SK-N-SH (cell line): ENCODE results near the gene SHISAL2B. TPM values are rescaled to one million over a fixed set of nuclear protein-coding genes. Genes with fewer than 3 reads are reported as not detected.

ENCODE experiments used
- CTCF ChIA-PET: fragments of 300-600, 350-600 bp; formaldehyde crosslinking; extraction: SDS; loops from one replicate; lab custom pipeline; 2021; lab: Yijun Ruan, JAX
- POLR2A ChIA-PET: fragments of 350-600 bp; sonication (Branson Sonifier 250); formaldehyde crosslinking; extraction: SDS; loops from one replicate; lab custom pipeline; 2020; ENCODE audit warnings: antibody characterized with exemption, inconsistent platforms; lab: Yijun Ruan, JAX
- DNase-seq: peaks from one replicate; pipeline ENCODE4 v3.0.0; 2012
- H2AFZ ChIP-seq: fragments of 200-600 bp; sonication (generic); 2 replicates; pipeline ENCODE4 v1.8.1; 2016; ENCODE audit warnings: antibody characterized with exemption, mild to moderate bottlenecking, low read depth
- H3F3A ChIP-seq: fragments of 200-600 bp; sonication (generic); replicated peaks from 2 replicates; pipeline ENCODE3; 2016; ENCODE audit warnings: antibody characterized with exemption, mild to moderate bottlenecking; ENCODE audit not compliant: insufficient read depth
- H3K27ac ChIP-seq, 2 experiments: fragments of 200-500 bp in 1 of 2; fragments of 200-600 bp in 1 of 2; sonication (Bioruptor generic) in 1 of 2; sonication (generic), shearing (Covaris generic) in 1 of 2; 2 replicates each; pipeline versions ENCODE4 v1.5.1 to v1.6.1; 2014 to 2016; ENCODE audit warnings: low read depth in 2 of 2, inconsistent platforms in 1 of 2, low read length in 1 of 2, mild to moderate bottlenecking in 1 of 2, mixed read lengths in 1 of 2
- H3K27me3 ChIP-seq: fragments of 200-600 bp; sonication (generic), shearing (Covaris generic); 2 replicates; pipeline ENCODE4 v1.6.1; 2016; ENCODE audit warnings: mixed run types; ENCODE audit not compliant: insufficient read depth
- H3K36me3 ChIP-seq, 2 experiments: fragments of 200-500 bp in 1 of 2; fragments of 200-600 bp in 1 of 2; sonication (Bioruptor generic) in 1 of 2; sonication (generic) in 1 of 2; replicated peaks in 1 of 2; 2 replicates each; pipeline versions ENCODE3 to v1.5.1; 2014 to 2016; ENCODE audit warnings: low read length in 1 of 2, mild to moderate bottlenecking in 1 of 2; ENCODE audit not compliant: insufficient read depth in 2 of 2, control insufficient read depth in 1 of 2
- H3K4me1 ChIP-seq, 2 experiments: fragments of 200-500 bp in 1 of 2; fragments of 200-600 bp in 1 of 2; sonication (Bioruptor generic) in 1 of 2; sonication (generic), shearing (Covaris generic) in 1 of 2; 2 replicates each; pipeline versions ENCODE4 v1.5.1 to v1.6.1; 2014 to 2016; ENCODE audit warnings: low read depth in 1 of 2, low read length in 1 of 2, mixed run types in 1 of 2; ENCODE audit not compliant: insufficient read depth in 2 of 2, control insufficient read depth in 1 of 2
- H3K4me2 ChIP-seq: fragments of 200-600 bp; sonication (generic), shearing (Covaris generic); 2 replicates; pipeline ENCODE4 v1.6.1; 2017; ENCODE audit warnings: mixed run types
- H3K4me3 ChIP-seq, 2 experiments: fragments of 200-500 bp in 1 of 2; fragments of 200-600 bp in 1 of 2; sonication (Bioruptor generic) in 1 of 2; sonication (generic), shearing (Covaris generic) in 1 of 2; 2 replicates each; pipeline versions ENCODE4 v1.5.1 to v1.8.1; 2014 to 2016; ENCODE audit warnings: low read depth in 2 of 2, inconsistent platforms in 1 of 2, low read length in 1 of 2, mild to moderate bottlenecking in 1 of 2, mixed read lengths in 1 of 2, moderate library complexity in 1 of 2
- H3K79me2 ChIP-seq: fragments of 200-600 bp; sonication (generic); 2 replicates; pipeline ENCODE4 v1.8.1; 2017; ENCODE audit warnings: mild to moderate bottlenecking; ENCODE audit not compliant: insufficient read depth
- H3K9ac ChIP-seq: fragments of 200-600 bp; sonication (generic); 2 replicates; pipeline ENCODE4 v1.6.1; 2017; ENCODE audit warnings: mixed run types
- H3K9me2 ChIP-seq: fragments of 200-600 bp; sonication (generic); 2 replicates; pipeline ENCODE4 v1.6.1; 2017; ENCODE audit warnings: mixed run types
- H3K9me3 ChIP-seq: fragments of 200-600 bp; sonication (generic); 2 replicates; pipeline ENCODE4 v1.6.1; 2017; ENCODE audit warnings: mixed run types, mild to moderate bottlenecking, moderate library complexity
- H4K20me1 ChIP-seq: fragments of 200-600 bp; sonication (generic); 2 replicates; pipeline ENCODE4 v1.6.1; 2017; ENCODE audit warnings: mild to moderate bottlenecking, mixed run types; ENCODE audit not compliant: insufficient read depth
- CHD2 ChIP-seq: fragments of 150-350 bp; IDR thresholded peaks from 2 replicates; pipeline ENCODE4 v1.6.1; 2018; ENCODE audit warnings: low read length; ENCODE audit not compliant: partially characterized antibody
- CTCF ChIP-seq: fragments of 200-600 bp; sonication (generic); IDR thresholded peaks from 2 replicates; pipeline ENCODE4 v1.6.1; 2017; ENCODE audit warnings: antibody characterized with exemption, mild to moderate bottlenecking, moderate library complexity
- ELF1 ChIP-seq: IDR thresholded peaks from 2 replicates; pipeline ENCODE4 v1.4.0; 2012
- EZH2phosphoT487 ChIP-seq: fragments of 200-600 bp; sonication (generic); IDR thresholded peaks from 2 replicates; pipeline ENCODE4 v1.6.1; 2017; ENCODE audit warnings: low read depth, mixed run types, mild to moderate bottlenecking, antibody characterized with exemption, moderate library complexity, borderline replicate concordance
- FOSL2 ChIP-seq: IDR thresholded peaks from 2 replicates; pipeline ENCODE4 v1.4.0; 2012; ENCODE audit warnings: low read depth, mild to moderate bottlenecking, moderate library complexity, borderline replicate concordance
- GABPA ChIP-seq: IDR thresholded peaks from 2 replicates; pipeline ENCODE4 v1.4.0; 2012; ENCODE audit warnings: low read depth, mild to moderate bottlenecking
- GATA2 ChIP-seq: sonication (generic); formaldehyde crosslinking; IDR thresholded peaks from 2 replicates; pipeline ENCODE4 v1.5.0; 2020; ENCODE audit warnings: mild to moderate bottlenecking, missing genetic modification reagents
- IRF3 ChIP-seq: fragments of 150-350 bp; IDR thresholded peaks from 2 replicates; pipeline ENCODE4 v1.6.1; 2016; ENCODE audit warnings: mild to moderate bottlenecking, low read depth, low read length
- MAX ChIP-seq: IDR thresholded peaks from 2 replicates; pipeline ENCODE4 v1.4.0; 2012; ENCODE audit warnings: low read depth
- MEF2A ChIP-seq: IDR thresholded peaks from 2 replicates; pipeline ENCODE4 v1.4.0; 2012; ENCODE audit warnings: low read depth, borderline replicate concordance
- NFIC ChIP-seq: IDR thresholded peaks from 2 replicates; pipeline ENCODE4 v1.4.0; 2012; ENCODE audit warnings: borderline replicate concordance
- PBX3 ChIP-seq: IDR thresholded peaks from 2 replicates; pipeline ENCODE4; 2012
- REST ChIP-seq: IDR thresholded peaks from 2 replicates; pipeline ENCODE4 v1.6.1; 2012; ENCODE audit warnings: mild to moderate bottlenecking, low read depth, low read length, moderate library complexity
- RFX5 ChIP-seq: IDR thresholded peaks from 2 replicates; pipeline ENCODE4 v1.6.1; 2012; ENCODE audit warnings: mild to moderate bottlenecking, improper control_type of control experiment, low read length
- RXRA ChIP-seq: IDR thresholded peaks from 2 replicates; pipeline ENCODE4 v1.4.0; 2012; ENCODE audit warnings: low read depth, mild to moderate bottlenecking, borderline replicate concordance
- TCF12 ChIP-seq: IDR thresholded peaks from 2 replicates; pipeline ENCODE4 v1.4.0; 2012
- WGBS: methylation state at CpG from one replicate; pipeline ENCODE4 v1.1.6; 2017; ENCODE audit warnings: low lambda C conversion rate; 5-methylcytosine and 5-hydroxymethylcytosine counted together
- polyA plus RNA-seq, 3 experiments: library from polyadenylated mRNA; depleted of rRNA; stranded (reverse); fragments of >200 nt; gene quantifications; 2 replicates each; pipeline ENCODE4 v1.2.3, GENCODE V29; 2012

Gene SHISAL2B
- polyA plus RNA-seq, 1 of the 3 experiments (the other 2 are of a cell fraction): not detected

- no peak overlapping the region for H3K4me3 ChIP-seq
- H3K79me2 ChIP-seq: no peaks in the 10 kb centered on the region
- 28% methylated on average over 3 of the region's 3 CpGs for WGBS
- H3K9ac ChIP-seq: no peak overlapping the region
- H3K9me2 ChIP-seq: no peaks in the 10 kb centered on the region
- POLR2A ChIA-PET: no interaction called here
- H3K4me2 ChIP-seq: no peak overlapping the region
- H3F3A ChIP-seq: no peaks in the 10 kb centered on the region
- no peaks in the 10 kb centered on the region for H4K20me1 ChIP-seq
- H3K9me3 ChIP-seq: no peaks in the 10 kb centered on the region
- DNase-seq: no peak
- TF ChIP-seq MAX (no peak), RFX5 (no peak), REST (no peak), TCF12 (no peak), GATA2 (CRISPR knock-in tag) (no peak), RXRA (no peak), PBX3 (no peak), EZH2phosphoT487 (no peak), ELF1 (no peak), CHD2 (no peak)
- H3K27me3 ChIP-seq: no peaks in the 10 kb centered on the region; the same call in 1 of the 2 replicates
- H3K27ac ChIP-seq: no peak overlapping the region
- H3K36me3 ChIP-seq: no peaks in the 10 kb centered on the region
- H2AFZ ChIP-seq: no peak overlapping the region
- CTCF ChIA-PET: interaction anchor here (3.0 kb wide), 1 partner anchor 11 kb away, joined by 17 read pairs; no protein-coding TSS in a partner anchor
- H3K4me1 ChIP-seq: no peaks in the 10 kb centered on the region
These were observed 44.1 kb upstream of the SHISAL2B start for GRCh38 chr5:64646169-64646568.

- Histone ChIP-seq H3K4me1 (no peaks in the 10 kb centered on the region), H3K79me2 (no peaks in the 10 kb centered on the region), H3K9ac (no peak overlapping the region), H4K20me1 (no peaks in the 10 kb centered on the region), H3K27ac (no peak overlapping the region), H2AFZ (no peak overlapping the region), H3K9me2 (no peaks in the 10 kb centered on the region), H3K4me2 (no peak overlapping the region), H3K9me3 (no peaks in the 10 kb centered on the region), H3F3A (no peaks in the 10 kb centered on the region), H3K27me3 (no peaks in the 10 kb centered on the region; the same call in 1 of the 2 replicates), H3K4me3 (no peak overlapping the region), H3K36me3 (no peaks in the 10 kb centered on the region)
- DNase-seq: no peak
- ChIA-PET CTCF (interaction anchor here (1.0 kb wide), 1 partner anchor 14 kb away, joined by 3 read pairs; no protein-coding TSS in a partner anchor), POLR2A (no interaction called here)
- WGBS: 43% methylated on average over 2 of the region's 2 CpGs
- TF ChIP-seq MEF2A (no peak), ELF1 (no peak), RXRA (no peak), FOSL2 (no peak), IRF3 (no peak), CTCF (no peak), GABPA (no peak), NFIC (no peak), REST (no peak)
These were observed 40.8 kb upstream of the SHISAL2B start for GRCh38 chr5:64649512-64649911.
